ENCODE measurements around the gene GABBR2. TPM values are rescaled to one million over a fixed set of nuclear protein-coding genes. Genes with fewer than 3 reads are reported as not detected.

Gene GABBR2
- total RNA-seq, 1 experiment from 2014 or later = 0.23 TPM

- Mint-ChIP-seq H3K27me3 (ENCODE audit: insufficient read depth, unreplicated experiment) (peaks cover 13% of the 10 kb centered on the region), H3K9me3 (ENCODE audit: unreplicated experiment) (peaks cover 15% of the 10 kb centered on the region), H3K27ac (ENCODE audit: unreplicated experiment) (no peak overlapping the region), H3K36me3 (ENCODE audit: insufficient read depth, unreplicated experiment) (no peaks in the 10 kb centered on the region), H3K4me3 (ENCODE audit: unreplicated experiment) (no peak overlapping the region), H3K4me1 (ENCODE audit: low read depth, unreplicated experiment) (no peaks in the 10 kb centered on the region)
- H3K27me3 ChIP-seq (replicated peaks; ENCODE audit: control insufficient read depth, insufficient read depth, low read length) = no peaks in the 10 kb centered on the region; the same call in 1 of the 2 replicates
- TF ChIP-seq CTCF (IDR thresholded peaks at IDR 0.05; ENCODE audit: insufficient read depth in 1 of 2, low read depth in 1 of 2, low read length in 1 of 2, severe bottlenecking in 1 of 2, unreplicated experiment in 1 of 2) = no peak
- H3K9me3 ChIP-seq = no peaks in the 10 kb centered on the region
- ChIA-PET CTCF (no interaction called here), POLR2A (no interaction called here)
- intact Hi-C loops (cut with micrococcal nuclease; ENCODE audit: unreplicated experiment) = no loop called here
- H3K36me3 ChIP-seq (ENCODE audit: control insufficient read depth, insufficient read depth, low read length) = no peaks in the 10 kb centered on the region
- no peaks in the 10 kb centered on the region for H3K4me1 ChIP-seq
- no peak overlapping the region for H3K4me3 ChIP-seq (ENCODE audit: low read depth, low read length)
- BruUV-seq (replicated peaks) = no TSS peak
- no peak for DNase-seq
These were observed 312.1 kb downstream of the GABBR2 start for GRCh38 chr9:98396656-98397055.

- CTCF ChIA-PET = no interaction called here
- H3K27ac Mint-ChIP-seq (ENCODE audit: unreplicated experiment) = no peak overlapping the region
- no peak for TF ChIP-seq CTCF (IDR thresholded peaks at IDR 0.05; ENCODE audit: insufficient read depth in 1 of 2, low read depth in 1 of 2, low read length in 1 of 2, severe bottlenecking in 1 of 2, unreplicated experiment in 1 of 2)
These were observed 312.5 kb downstream of the GABBR2 start for GRCh38 chr9:98396236-98396635.

GRCh38 chr9:98391867-98392266 lies 316.9 kb downstream of the GABBR2 start:
- peaks cover 15% of the 10 kb centered on the region for H3K9me3 Mint-ChIP-seq (ENCODE audit: unreplicated experiment)
- BruUV-seq (replicated peaks) = no TSS peak
- no peak for TF ChIP-seq CTCF (IDR thresholded peaks at IDR 0.05; ENCODE audit: insufficient read depth in 1 of 2, low read depth in 1 of 2, low read length in 1 of 2, severe bottlenecking in 1 of 2, unreplicated experiment in 1 of 2)
- POLR2A ChIA-PET = no interaction called here
- H3K4me3 Mint-ChIP-seq (ENCODE audit: unreplicated experiment) = no peak overlapping the region
- H3K4me1 Mint-ChIP-seq (ENCODE audit: low read depth, unreplicated experiment) = no peaks in the 10 kb centered on the region
- Histone ChIP-seq H3K4me1 (no peaks in the 10 kb centered on the region), H3K4me3 (ENCODE audit: low read depth, low read length) (no peak overlapping the region), H3K36me3 (ENCODE audit: control insufficient read depth, insufficient read depth, low read length) (no peaks in the 10 kb centered on the region), H3K9me3 (no peaks in the 10 kb centered on the region), H3K27me3 (replicated peaks; ENCODE audit: control insufficient read depth, insufficient read depth, low read length) (no peaks in the 10 kb centered on the region; the same call in 1 of the 2 replicates)
- peaks cover 14% of the 10 kb centered on the region for H3K27me3 Mint-ChIP-seq (ENCODE audit: insufficient read depth, unreplicated experiment)
- no peak overlapping the region for H3K27ac Mint-ChIP-seq (ENCODE audit: unreplicated experiment)
- CTCF ChIA-PET = no interaction called here
- no peak for DNase-seq
- no peaks in the 10 kb centered on the region for H3K36me3 Mint-ChIP-seq (ENCODE audit: insufficient read depth, unreplicated experiment)
- intact Hi-C loops (cut with micrococcal nuclease; ENCODE audit: unreplicated experiment) = no loop called here

More at GRCh38 chr9:98396236-98396635, 312.5 kb downstream of the GABBR2 start:
- no TSS peak for BruUV-seq (replicated peaks)
- no peaks in the 10 kb centered on the region for H3K9me3 ChIP-seq
- no peaks in the 10 kb centered on the region for H3K36me3 ChIP-seq (ENCODE audit: control insufficient read depth, insufficient read depth, low read length)
- no peak overlapping the region for H3K4me3 Mint-ChIP-seq (ENCODE audit: unreplicated experiment)
- H3K4me1 ChIP-seq = no peaks in the 10 kb centered on the region
- H3K9me3 Mint-ChIP-seq (ENCODE audit: unreplicated experiment) = peaks cover 15% of the 10 kb centered on the region
- H3K4me3 ChIP-seq (ENCODE audit: low read depth, low read length) = no peak overlapping the region
- H3K27me3 Mint-ChIP-seq (ENCODE audit: insufficient read depth, unreplicated experiment) = peaks cover 17% of the 10 kb centered on the region
- H3K4me1 Mint-ChIP-seq (ENCODE audit: low read depth, unreplicated experiment) = no peaks in the 10 kb centered on the region
- POLR2A ChIA-PET = no interaction called here
- intact Hi-C loops (cut with micrococcal nuclease; ENCODE audit: unreplicated experiment) = no loop called here
- DNase-seq = no peak
- H3K27me3 ChIP-seq (replicated peaks; ENCODE audit: control insufficient read depth, insufficient read depth, low read length) = no peaks in the 10 kb centered on the region; the same call in 1 of the 2 replicates
- H3K36me3 Mint-ChIP-seq (ENCODE audit: insufficient read depth, unreplicated experiment) = no peaks in the 10 kb centered on the region

All from Caco-2 (cell line).